Tibial nerve (tissue), 3 donors: ENCODE measurements around the gene PAM16.

Experiments
- POLR2A ChIP-seq, 2 donors: fragments of 450-650 bp; IDR thresholded peaks; one replicate each; pipeline ENCODE4 v1.6.1; 2017; ENCODE audit warnings: antibody characterized with exemption in 2 of 2, mild to moderate bottlenecking in 2 of 2, moderate library complexity in 2 of 2
- TF ChIP-seq, protein P1 (sequence below), 5 experiments: fragments of 200-600 bp in 3 of 5; fragments of 450-650 bp in 2 of 5; sonication (generic) in 3 of 5; IDR thresholded peaks; one replicate each; pipeline ENCODE4 v1.5.1; 2016 to 2019; ENCODE audit warnings: antibody characterized with exemption in 5 of 5, mild to moderate bottlenecking in 3 of 5, moderate library complexity in 2 of 5

DNA sequence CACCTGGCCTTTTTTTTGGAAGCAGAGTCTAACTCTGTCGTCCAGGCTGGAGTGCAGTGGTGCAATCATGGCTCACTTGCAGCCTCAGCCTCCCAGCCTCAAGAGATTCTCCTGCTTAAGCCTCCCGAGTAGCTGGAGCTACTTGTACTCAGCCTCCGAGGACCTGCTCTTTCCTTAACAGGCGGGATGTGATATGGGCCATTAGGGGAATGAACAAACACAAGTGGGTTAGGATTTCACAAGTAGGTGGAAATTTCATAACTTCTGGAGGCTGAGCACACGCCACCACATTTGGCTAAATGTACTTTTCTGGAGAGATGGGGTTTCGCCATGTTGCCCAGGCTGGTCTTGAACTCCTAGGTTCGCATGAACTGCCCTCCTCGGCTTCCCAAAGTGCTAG is 4.1 kb downstream of the PAM16 start:
- TF ChIP-seq, protein P1, sequence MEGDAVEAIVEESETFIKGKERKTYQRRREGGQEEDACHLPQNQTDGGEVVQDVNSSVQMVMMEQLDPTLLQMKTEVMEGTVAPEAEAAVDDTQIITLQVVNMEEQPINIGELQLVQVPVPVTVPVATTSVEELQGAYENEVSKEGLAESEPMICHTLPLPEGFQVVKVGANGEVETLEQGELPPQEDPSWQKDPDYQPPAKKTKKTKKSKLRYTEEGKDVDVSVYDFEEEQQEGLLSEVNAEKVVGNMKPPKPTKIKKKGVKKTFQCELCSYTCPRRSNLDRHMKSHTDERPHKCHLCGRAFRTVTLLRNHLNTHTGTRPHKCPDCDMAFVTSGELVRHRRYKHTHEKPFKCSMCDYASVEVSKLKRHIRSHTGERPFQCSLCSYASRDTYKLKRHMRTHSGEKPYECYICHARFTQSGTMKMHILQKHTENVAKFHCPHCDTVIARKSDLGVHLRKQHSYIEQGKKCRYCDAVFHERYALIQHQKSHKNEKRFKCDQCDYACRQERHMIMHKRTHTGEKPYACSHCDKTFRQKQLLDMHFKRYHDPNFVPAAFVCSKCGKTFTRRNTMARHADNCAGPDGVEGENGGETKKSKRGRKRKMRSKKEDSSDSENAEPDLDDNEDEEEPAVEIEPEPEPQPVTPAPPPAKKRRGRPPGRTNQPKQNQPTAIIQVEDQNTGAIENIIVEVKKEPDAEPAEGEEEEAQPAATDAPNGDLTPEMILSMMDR (IDR thresholded peaks at IDR 0.05): no peak
- no peak for TF ChIP-seq POLR2A (IDR thresholded peaks at IDR 0.05)
